HepG2 (cell line): ENCODE data around the gene HYAL2. TPM values are rescaled to one million over a fixed set of nuclear protein-coding genes. Genes with fewer than 3 reads are reported as not detected.

Experiments
- AKNA ChIP-seq: sonication (generic); formaldehyde crosslinking; IDR thresholded peaks from 2 replicates; pipeline ENCODE4 v1.4.0; 2020; ENCODE audit warnings: missing genetic modification reagents, borderline replicate concordance
- ATF7-NPFF ChIP-seq: sonication (generic); formaldehyde crosslinking; IDR thresholded peaks from 2 replicates; pipeline ENCODE4 v1.8.1; 2023; ENCODE audit warnings: mild to moderate bottlenecking, low read depth, missing genetic modification reagents, moderate library complexity
- CSRNP2 ChIP-seq: sonication (generic); formaldehyde crosslinking; conservative IDR thresholded peaks from 2 replicates; pipeline ENCODE4 v1.8.0; 2022; ENCODE audit warnings: low read depth, missing genetic modification reagents
- EEA1 ChIP-seq: sonication (generic); formaldehyde crosslinking; IDR thresholded peaks from 2 replicates; pipeline ENCODE4 v1.5.1; 2020; ENCODE audit warnings: mild to moderate bottlenecking, missing genetic modification reagents, borderline replicate concordance
- HMGA1 ChIP-seq: sonication (generic); formaldehyde crosslinking; conservative IDR thresholded peaks from 2 replicates; pipeline ENCODE4 v1.4.0; 2020; ENCODE audit warnings: missing genetic modification reagents
- HOMEZ ChIP-seq: IDR thresholded peaks from 2 replicates; pipeline ENCODE4 v1.6.1; 2016; ENCODE audit warnings: low read depth
- NFE2L1 ChIP-seq: sonication (generic); formaldehyde crosslinking; IDR thresholded peaks from 2 replicates; pipeline ENCODE4 v1.4.0; 2020; ENCODE audit warnings: missing genetic modification reagents, mild to moderate bottlenecking, borderline replicate concordance
- NFIB ChIP-seq: sonication (generic); formaldehyde crosslinking; IDR thresholded peaks from 2 replicates; pipeline ENCODE4 v1.9.0; 2021; ENCODE audit warnings: missing genetic modification reagents, mild to moderate bottlenecking, borderline replicate concordance
- PCBP1 ChIP-seq: fragments of 200-400 bp; formaldehyde crosslinking; IDR thresholded peaks from 2 replicates; pipeline ENCODE4 v1.6.1; 2017; ENCODE audit warnings: mild to moderate bottlenecking, low read depth, low read length, borderline replicate concordance
- SALL2 ChIP-seq: sonication (generic); formaldehyde crosslinking; IDR thresholded peaks from 2 replicates; pipeline ENCODE4 v1.8.1; 2023; ENCODE audit warnings: mild to moderate bottlenecking, missing genetic modification reagents, inconsistent platforms
- SETDB1 ChIP-seq: sonication (generic); formaldehyde crosslinking; IDR thresholded peaks from 2 replicates; pipeline ENCODE4 v1.5.1; 2020; ENCODE audit warnings: missing genetic modification reagents, mild to moderate bottlenecking, borderline replicate concordance
- TEAD2 ChIP-seq: sonication (generic); formaldehyde crosslinking; IDR thresholded peaks from 2 replicates; pipeline ENCODE4 v1.9.0; 2021; ENCODE audit warnings: missing genetic modification reagents
- ZNF674 ChIP-seq: sonication (generic); formaldehyde crosslinking; IDR thresholded peaks from 2 replicates; pipeline ENCODE4 v1.5.0; 2020; ENCODE audit warnings: low read depth, mild to moderate bottlenecking, missing genetic modification reagents
- ZNF891 ChIP-seq: sonication (generic); formaldehyde crosslinking; IDR thresholded peaks from 2 replicates; pipeline ENCODE4 v1.5.0; 2020; ENCODE audit warnings: mild to moderate bottlenecking, missing genetic modification reagents
- polyA plus RNA-seq, 8 experiments: library from polyadenylated mRNA; depleted of rRNA in 3 of 8; stranded (reverse) in 7 of 8; unstranded in 1 of 8; fragments of >200 nt; fragmentation: Illumina TruSeq in 4 of 8; extraction: Trizol in 4 of 8; gene quantifications; 2 replicates each; pipeline versions ENCODE4 v1.2.1 to v1.2.3, GENCODE V29; 2011 to 2016; ENCODE audit warnings: low read depth in 4 of 8, missing spikeins in 1 of 8, mixed read lengths in 1 of 8; ENCODE audit not compliant: insufficient read depth in 1 of 8
- total RNA-seq, 5 experiments: library from RNA; depleted of rRNA; stranded (reverse); fragments of >200 nt; fragmentation: Illumina TruSeq; extraction: Trizol; gene quantifications; 2 replicates each; pipeline ENCODE4 v1.2.3, GENCODE V29; 2016; ENCODE audit warnings: low read depth in 1 of 5
- TF ChIP-seq, protein P1 (sequence below): sonication (generic); formaldehyde crosslinking; IDR thresholded peaks from 2 replicates; pipeline ENCODE4 v1.5.1; 2020; ENCODE audit warnings: missing genetic modification reagents, mild to moderate bottlenecking, borderline replicate concordance
- TF ChIP-seq, protein P2 (sequence below): sonication (generic); formaldehyde crosslinking; IDR thresholded peaks from 2 replicates; pipeline ENCODE4 v1.8.0; 2022; ENCODE audit warnings: missing genetic modification reagents, mild to moderate bottlenecking, inconsistent platforms, borderline replicate concordance

HYAL2 gene
- total and polyA plus RNA-seq, 2 of the 13 experiments (the other 11 are each of a cell fraction or from before 2014, with no cell fraction given), result 76.2 to 102 TPM

- TF ChIP-seq, protein P1, sequence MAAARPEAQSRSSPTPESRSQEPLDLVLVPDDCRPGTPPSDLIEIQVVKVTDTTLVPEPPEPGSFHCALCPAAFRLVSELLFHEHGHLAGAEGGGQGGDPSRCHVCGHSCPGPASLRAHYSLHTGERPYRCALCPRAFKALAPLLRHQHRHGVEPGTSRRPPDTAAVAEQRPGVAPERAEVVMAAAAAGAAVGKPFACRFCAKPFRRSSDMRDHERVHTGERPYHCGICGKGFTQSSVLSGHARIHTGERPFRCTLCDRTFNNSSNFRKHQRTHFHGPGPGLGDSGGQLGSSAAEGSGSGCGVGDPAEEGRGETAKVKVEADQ (CRISPR knock-in tag), result no peak
- TF ChIP-seq NFE2L1 (no peak), PCBP1 (no peak), TEAD2 (CRISPR knock-in tag) (no peak), SETDB1 (CRISPR knock-in tag) (no peak), SALL2 (CRISPR knock-in tag) (no peak), HMGA1 (no peak), ZNF674 (CRISPR knock-in tag) (no peak), ATF7-NPFF (CRISPR knock-in tag) (0 out of 2 replicates have a peak, but pooled peaks have one; percentile 28), EEA1 (no peak), NFIB (no peak), HOMEZ (CRISPR knock-in tag) (no peak), CSRNP2 (CRISPR knock-in tag) (no peak), AKNA (no peak), ZNF891 (CRISPR knock-in tag) (no peak)
- TF ChIP-seq, protein P2, sequence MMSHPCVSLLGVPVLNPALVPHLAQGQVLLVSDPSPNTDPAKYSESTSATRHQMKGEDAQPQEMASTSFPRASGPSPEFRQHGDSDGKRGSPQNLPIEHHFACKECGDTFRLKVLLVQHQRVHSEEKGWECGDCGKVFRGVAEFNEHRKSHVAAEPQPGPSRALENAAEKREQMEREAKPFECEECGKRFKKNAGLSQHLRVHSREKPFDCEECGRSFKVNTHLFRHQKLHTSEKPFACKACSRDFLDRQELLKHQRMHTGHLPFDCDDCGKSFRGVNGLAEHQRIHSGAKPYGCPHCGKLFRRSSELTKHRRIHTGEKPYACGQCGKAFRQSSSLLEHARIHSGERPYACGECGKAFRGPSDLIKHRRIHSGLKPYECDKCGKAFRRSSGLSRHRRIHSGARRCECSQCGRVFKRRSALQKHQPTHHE (CRISPR knock-in tag), result no peak
Observed at GRCh38 chr3:50271314-50271936, 51.1 kb downstream of the HYAL2 start (continued).
